DMS53 treated with DMSO at 0.1 percent for 48 hours (cell line): ENCODE data around the gene CCDC120.
A peak's percentile ranks its signal among the peaks of the same experiment; 100 is the strongest.

Experiments used
- DNase-seq: peaks from one replicate; lab custom pipeline; 2025; ENCODE audit not compliant: unreplicated experiment; lab: John Stamatoyannopoulos, UW

Gene CCDC120, protein sequence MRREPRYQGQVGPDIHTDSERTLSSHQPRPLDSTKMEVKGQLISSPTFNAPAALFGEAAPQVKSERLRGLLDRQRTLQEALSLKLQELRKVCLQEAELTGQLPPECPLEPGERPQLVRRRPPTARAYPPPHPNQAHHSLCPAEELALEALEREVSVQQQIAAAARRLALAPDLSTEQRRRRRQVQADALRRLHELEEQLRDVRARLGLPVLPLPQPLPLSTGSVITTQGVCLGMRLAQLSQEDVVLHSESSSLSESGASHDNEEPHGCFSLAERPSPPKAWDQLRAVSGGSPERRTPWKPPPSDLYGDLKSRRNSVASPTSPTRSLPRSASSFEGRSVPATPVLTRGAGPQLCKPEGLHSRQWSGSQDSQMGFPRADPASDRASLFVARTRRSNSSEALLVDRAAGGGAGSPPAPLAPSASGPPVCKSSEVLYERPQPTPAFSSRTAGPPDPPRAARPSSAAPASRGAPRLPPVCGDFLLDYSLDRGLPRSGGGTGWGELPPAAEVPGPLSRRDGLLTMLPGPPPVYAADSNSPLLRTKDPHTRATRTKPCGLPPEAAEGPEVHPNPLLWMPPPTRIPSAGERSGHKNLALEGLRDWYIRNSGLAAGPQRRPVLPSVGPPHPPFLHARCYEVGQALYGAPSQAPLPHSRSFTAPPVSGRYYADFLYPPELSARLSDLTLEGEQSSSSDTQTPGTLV

DNA sequence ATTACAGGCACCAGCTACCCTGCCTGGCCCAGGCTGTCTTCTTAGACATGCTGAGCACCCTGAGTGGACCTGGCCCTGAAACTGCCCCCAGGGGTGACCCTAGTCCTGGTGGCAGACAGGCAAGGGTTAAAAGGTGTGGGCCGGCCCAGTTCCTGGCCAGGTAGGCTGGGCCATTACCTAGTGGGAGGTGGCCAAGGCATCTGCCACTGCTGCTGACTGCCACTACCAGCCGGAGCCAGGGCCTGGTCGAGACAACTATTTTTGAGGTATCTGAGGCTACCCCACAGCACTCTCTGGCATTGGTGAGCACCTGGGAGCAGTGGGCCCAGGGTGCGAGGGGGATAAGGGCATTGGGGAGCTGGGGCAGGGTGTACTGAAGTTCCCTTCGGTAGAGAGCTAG lies at the start of gene CCDC120:
TSS of gene CCDC120 (plus strand) at position 206 of the 400 bp plus-strand sequence. CDS start 3,043 bp downstream, outside the sequence.
- DNase-seq = no peak

- DNase-seq = no peak
These were observed 39.7 kb upstream of the CCDC120 start for GRCh38 chrX:49019050-49019449.

- DNase-seq = no peak
These were observed 39.1 kb upstream of the CCDC120 start for GRCh38 chrX:49019599-49020249.

DNA sequence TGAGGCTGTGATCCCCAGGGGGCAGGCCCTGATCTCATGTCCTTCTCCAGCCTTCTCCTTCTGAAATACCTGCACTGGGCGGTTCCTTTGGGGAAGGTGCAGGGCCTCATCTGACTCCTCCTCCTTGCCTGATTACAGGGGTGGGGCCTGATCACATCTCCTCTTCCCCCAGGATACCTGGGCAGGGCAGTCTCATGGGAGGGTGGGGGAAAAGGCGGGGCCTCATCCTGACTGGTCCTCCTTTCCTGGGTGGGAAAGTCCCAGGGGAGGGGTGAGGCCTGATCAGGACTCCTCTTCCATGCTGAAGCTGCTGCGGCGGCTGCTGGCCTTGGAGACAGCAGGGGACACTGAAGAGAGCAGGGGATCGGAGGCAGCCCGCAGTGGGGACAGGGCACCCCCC lies 28.9 kb upstream of the CCDC120 start:
- DNase-seq = no peak

DNA sequence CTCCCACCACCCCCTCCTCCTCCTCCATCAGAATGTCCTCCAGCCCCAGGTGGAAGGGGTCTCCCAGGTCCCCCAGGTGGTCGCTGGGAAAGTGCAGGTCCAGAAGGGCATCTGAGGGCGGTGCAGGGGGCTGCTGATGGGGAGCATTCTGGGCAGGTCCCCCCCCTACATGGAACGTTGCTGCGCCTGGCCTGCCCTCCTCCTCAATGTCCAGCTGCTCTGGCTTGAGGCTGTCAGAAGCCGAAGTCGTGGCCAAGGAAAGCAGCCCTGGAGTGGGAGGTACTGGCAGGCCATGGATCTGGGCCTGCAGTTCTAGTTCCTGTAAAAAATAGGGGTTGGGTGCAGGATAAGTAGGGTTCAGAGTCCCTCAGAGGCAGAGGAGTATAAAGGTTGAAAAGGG lies 28.5 kb upstream of the CCDC120 start:
- no peak for DNase-seq

GRCh38 chrX:49037883-49038475 lies 20.8 kb upstream of the CCDC120 start:
- no peak for DNase-seq

- DNase-seq = peak; percentile 28
These were observed 19.0 kb upstream of the CCDC120 start for GRCh38 chrX:49039598-49040375.

GRCh38 chrX:49040376-49040955 lies 18.3 kb upstream of the CCDC120 start:
- no peak for DNase-seq

- DNase-seq = no peak
These were observed 16.8 kb upstream of the CCDC120 start for GRCh38 chrX:49041744-49042580.

DNA sequence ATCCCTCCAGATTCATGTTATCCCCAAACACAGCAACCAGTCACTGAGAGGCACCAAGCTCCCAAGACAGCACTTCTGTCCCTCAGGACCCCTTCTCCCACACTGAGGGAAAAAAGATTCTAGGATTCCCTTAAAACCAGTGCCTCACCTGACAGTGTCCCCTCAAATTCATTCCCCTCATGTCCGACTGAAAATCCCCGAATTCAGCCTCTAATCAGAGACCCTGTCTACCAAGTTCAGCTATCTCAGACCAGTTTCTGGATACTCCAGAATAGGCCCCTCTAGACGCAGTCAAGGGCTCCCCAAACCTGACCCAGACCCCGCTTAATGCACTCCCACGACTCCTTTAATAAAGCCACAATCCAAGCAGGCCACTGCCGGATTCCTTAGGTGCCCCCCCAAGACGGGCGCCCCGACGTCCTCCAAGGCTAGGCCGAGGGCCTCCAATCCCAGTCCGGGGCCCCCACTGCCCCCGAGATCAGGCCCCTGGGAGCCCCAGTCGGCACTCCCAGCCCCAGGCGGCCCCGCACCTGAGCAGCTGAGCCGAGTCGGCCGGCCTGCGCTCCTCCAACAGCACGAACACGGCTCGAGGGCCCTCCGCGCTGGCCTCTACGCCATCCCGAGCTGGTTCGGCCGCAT lies 16.1 kb upstream of the CCDC120 start:
- DNase-seq = no peak

DNA sequence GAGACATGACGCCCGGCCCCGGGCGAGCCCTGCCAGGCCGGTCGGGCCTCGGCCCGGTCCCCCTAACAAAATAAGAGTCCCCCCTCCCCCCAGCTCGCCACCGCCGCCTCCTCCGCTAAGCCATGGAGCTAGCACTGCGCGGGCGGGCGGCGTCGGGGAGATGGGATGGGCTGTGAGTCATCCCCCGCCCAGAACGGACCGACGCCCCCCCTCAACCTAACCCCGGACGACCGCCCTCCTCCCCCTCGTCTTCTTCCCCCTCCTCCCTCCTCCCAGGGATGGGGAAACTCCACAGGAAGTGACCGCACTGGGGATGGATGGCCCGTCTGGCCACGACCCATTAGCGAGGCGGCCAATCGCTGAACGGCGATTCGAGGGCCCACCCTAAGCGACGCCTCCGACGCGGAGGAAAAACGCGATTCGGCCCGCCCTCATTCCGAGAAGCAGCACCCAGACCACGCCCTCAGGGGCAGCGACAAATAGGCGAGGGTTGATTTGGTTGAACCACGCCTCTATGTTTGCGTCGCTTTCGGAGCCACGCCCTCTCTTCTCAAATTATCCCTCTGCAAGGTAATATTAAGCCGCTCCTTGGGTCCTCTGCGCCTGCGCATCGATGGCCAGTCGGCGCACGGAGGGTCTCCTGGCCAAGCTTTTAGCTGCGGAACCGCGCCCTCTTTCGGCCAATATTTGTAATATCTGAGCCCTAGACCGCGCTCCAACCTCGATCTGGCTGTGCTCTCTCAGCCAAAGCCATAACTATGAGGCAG lies 15.4 kb upstream of the CCDC120 start, which contains the start of gene TFE3:
TSS of gene TFE3 (minus strand) at position 138 of the 767 bp plus-strand sequence. CDS start at position 7, 131 bp downstream.
- DNase-seq = peak; percentile 94

- DNase-seq = no peak
These were observed 14.9 kb upstream of the CCDC120 start for GRCh38 chrX:49043987-49044281.

DNA sequence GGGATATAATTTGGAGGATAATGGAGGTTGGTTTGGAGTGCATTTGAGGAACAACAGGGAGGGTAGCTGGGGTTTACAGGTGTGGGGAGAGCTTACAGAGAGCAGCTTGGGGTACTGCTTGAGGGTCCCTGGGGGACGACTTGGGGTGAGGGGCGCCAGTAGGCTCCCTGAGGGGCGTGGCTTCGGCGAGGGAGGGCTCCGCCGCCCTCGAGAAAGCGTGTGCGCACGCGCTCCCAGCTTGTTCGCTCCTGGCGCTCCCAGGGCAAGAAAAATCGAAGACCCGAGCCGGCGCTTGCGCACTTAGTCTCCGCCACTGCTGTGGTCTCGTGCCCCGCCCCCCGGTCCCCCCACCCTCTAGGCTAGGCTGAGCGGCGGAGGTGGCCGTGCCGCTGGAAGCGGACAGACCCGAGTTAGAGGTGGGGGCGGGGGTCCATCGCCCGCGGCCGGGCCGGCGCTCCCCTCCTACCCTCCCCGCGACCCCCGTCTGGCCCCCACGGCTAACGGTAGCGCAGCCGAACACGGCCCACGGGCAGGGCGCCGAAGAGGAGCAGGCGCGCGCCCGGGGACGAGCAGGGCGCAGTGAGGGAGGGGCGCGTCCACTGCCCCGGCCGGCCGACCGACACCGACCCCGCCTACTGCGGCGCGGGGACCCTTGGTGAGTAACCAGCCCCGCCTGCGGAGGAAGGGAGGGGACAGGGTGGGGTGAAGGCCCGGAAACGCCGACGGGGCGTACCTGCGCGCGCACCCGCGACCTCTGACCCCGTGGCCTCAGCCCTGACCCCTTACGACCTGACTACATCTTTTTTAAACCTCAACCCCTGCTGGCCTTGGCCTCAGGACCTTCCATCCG lies 5.4 kb upstream of the CCDC120 start:
- peak; percentile 35 for DNase-seq

GRCh38 chrX:49054073-49054762 lies 4.6 kb upstream of the CCDC120 start:
- no peak for DNase-seq

DNA sequence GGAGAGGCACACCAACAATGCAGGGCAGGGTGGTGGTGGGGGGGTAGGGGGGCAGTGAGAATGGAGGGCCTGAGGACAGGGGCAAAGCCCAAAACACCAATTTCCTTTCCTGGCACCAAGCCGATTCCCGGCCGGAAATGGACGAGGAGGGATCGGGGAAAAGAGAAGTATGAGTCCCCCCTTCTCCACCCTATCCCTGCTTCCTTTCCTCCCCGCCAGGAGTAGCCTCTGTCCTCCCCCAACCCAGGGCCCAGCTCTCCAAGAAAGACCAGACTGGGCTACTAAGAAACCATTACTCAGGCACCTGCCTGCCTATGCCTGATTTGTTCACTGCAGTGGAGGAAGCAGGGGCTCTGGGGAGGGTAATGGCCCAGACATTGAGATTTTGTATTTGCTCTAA lies 402 bp downstream of the CCDC120 start:
- no peak for DNase-seq

GRCh38 chrX:49059681-49060085 lies 884 bp downstream of the CCDC120 start:
- no peak for DNase-seq

GRCh38 chrX:49060914-49061313 lies 2.1 kb downstream of the CCDC120 start:
- DNase-seq = peak; percentile 19
